ENCODE data around the gene GLB1L2.

DNA sequence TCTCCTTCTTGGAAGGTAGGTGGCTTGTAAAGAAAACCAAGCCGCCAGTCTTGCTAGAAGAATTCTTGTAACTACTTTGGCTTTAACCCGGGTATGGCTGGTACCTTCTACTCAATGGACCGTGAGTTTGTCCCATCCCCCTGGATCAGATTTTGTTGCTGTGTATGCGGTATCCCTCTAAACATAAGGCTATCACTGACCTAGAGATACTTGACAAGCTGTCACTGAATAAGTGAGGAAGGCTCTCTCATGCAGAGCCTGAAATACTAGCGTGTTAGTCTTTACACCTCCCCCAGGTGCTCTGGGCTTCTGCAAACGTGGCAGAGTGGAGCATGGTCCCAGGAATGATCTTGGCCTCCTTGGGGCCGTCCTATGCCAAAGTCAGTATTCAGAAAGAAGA, 34.5 kb downstream of the GLB1L2 start:
- TF ChIP-seq, protein P1, sequence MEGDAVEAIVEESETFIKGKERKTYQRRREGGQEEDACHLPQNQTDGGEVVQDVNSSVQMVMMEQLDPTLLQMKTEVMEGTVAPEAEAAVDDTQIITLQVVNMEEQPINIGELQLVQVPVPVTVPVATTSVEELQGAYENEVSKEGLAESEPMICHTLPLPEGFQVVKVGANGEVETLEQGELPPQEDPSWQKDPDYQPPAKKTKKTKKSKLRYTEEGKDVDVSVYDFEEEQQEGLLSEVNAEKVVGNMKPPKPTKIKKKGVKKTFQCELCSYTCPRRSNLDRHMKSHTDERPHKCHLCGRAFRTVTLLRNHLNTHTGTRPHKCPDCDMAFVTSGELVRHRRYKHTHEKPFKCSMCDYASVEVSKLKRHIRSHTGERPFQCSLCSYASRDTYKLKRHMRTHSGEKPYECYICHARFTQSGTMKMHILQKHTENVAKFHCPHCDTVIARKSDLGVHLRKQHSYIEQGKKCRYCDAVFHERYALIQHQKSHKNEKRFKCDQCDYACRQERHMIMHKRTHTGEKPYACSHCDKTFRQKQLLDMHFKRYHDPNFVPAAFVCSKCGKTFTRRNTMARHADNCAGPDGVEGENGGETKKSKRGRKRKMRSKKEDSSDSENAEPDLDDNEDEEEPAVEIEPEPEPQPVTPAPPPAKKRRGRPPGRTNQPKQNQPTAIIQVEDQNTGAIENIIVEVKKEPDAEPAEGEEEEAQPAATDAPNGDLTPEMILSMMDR (IDR thresholded peaks at IDR 0.05), result no peak
- TF ChIP-seq POLR2AphosphoS5 (IDR thresholded peaks at IDR 0.05) (no peak), POLR2A (IDR thresholded peaks at IDR 0.05) (no peak)

Data from prostate gland (tissue), 2 donors.